OCI-LY3 (cell line): ENCODE results near the gene MYG1.

Experiments used
- EZH2phosphoT487 ChIP-seq: fragments of 200-600 bp; shearing (Covaris generic); IDR thresholded peaks from 2 replicates; pipeline ENCODE4 v1.6.1; 2018; ENCODE audit warnings: antibody characterized with exemption, mixed run types, low read depth
- TF ChIP-seq, protein P1 (sequence below): fragments of 200-600, 300-600 bp; sonication (generic); IDR thresholded peaks from 2 replicates; pipeline ENCODE4 v1.5.1; 2014; ENCODE audit warnings: antibody characterized with exemption, low read length, low read depth

GRCh38 chr12:53276511-53276910 lies 23.0 kb upstream of the MYG1 start:
- TF ChIP-seq, protein P1, sequence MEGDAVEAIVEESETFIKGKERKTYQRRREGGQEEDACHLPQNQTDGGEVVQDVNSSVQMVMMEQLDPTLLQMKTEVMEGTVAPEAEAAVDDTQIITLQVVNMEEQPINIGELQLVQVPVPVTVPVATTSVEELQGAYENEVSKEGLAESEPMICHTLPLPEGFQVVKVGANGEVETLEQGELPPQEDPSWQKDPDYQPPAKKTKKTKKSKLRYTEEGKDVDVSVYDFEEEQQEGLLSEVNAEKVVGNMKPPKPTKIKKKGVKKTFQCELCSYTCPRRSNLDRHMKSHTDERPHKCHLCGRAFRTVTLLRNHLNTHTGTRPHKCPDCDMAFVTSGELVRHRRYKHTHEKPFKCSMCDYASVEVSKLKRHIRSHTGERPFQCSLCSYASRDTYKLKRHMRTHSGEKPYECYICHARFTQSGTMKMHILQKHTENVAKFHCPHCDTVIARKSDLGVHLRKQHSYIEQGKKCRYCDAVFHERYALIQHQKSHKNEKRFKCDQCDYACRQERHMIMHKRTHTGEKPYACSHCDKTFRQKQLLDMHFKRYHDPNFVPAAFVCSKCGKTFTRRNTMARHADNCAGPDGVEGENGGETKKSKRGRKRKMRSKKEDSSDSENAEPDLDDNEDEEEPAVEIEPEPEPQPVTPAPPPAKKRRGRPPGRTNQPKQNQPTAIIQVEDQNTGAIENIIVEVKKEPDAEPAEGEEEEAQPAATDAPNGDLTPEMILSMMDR: no peak
- TF ChIP-seq EZH2phosphoT487: no peak
